H1 (cell line): Measurements from ENCODE around the gene RAB33A.

Source experiments
- CEBPB ChIP-seq: IDR thresholded peaks from 2 replicates; pipeline ENCODE4 v1.6.1; 2012; ENCODE audit warnings: low read depth, low read length
- CHD2 ChIP-seq: IDR thresholded peaks from 2 replicates; pipeline ENCODE4 v1.6.1; 2012; ENCODE audit warnings: low read length, improper control_type of control experiment
- CTCF ChIP-seq, 3 experiments: IDR thresholded peaks; 1 replicate in 2 of 3; 2 replicates in 1 of 3; pipeline versions ENCODE4 v1.5.1 to v1.6.1; 2011; ENCODE audit warnings: low read length in 3 of 3, mild to moderate bottlenecking in 3 of 3, inconsistent platforms in 2 of 3, low read depth in 1 of 3, moderate library complexity in 1 of 3; ENCODE audit not compliant: insufficient read depth in 1 of 3; ENCODE audit errors: control extremely low read depth in 1 of 3
- EZH2 ChIP-seq: fragments of 200-600 bp; sonication (generic); IDR thresholded peaks from 2 replicates; pipeline ENCODE4 v1.7.1; 2012; ENCODE audit warnings: low read depth, mild to moderate bottlenecking, moderate library complexity, low read length, inconsistent platforms; ENCODE audit not compliant: severe bottlenecking
- KDM5A ChIP-seq: fragments of 200-600 bp; IDR thresholded peaks from 2 replicates; pipeline ENCODE4 v1.7.1; 2012; ENCODE audit warnings: mild to moderate bottlenecking, low read length, inconsistent platforms, mixed read lengths
- SIN3A ChIP-seq, 2 experiments: IDR thresholded peaks in 1 of 2; conservative IDR thresholded peaks in 1 of 2; 2 replicates each; pipeline ENCODE4 v1.6.1; 2011 to 2012; ENCODE audit warnings: low read length in 2 of 2, improper control_type of control experiment in 1 of 2, low read depth in 1 of 2, mild to moderate bottlenecking in 1 of 2
- SIX5 ChIP-seq: IDR thresholded peaks from 2 replicates; pipeline ENCODE4 v1.6.1; 2011; ENCODE audit warnings: mild to moderate bottlenecking, low read depth, low read length
- TCF12 ChIP-seq: IDR thresholded peaks from 2 replicates; pipeline ENCODE4 v1.6.1; 2011; ENCODE audit warnings: low read depth, mild to moderate bottlenecking, low read length
- TEAD4 ChIP-seq: IDR thresholded peaks from 2 replicates; pipeline ENCODE4 v1.6.1; 2012; ENCODE audit warnings: low read depth, low read length, inconsistent platforms, mixed read lengths

GRCh38 chrX:130167040-130167439, 4.7 kb upstream of the RAB33A start:
- TF ChIP-seq KDM5A (no peak), TCF12 (no peak), EZH2 (no peak), CHD2 (no peak), SIX5 (no peak), TEAD4 (no peak), SIN3A (conservative IDR thresholded peaks at IDR 0.05 in 1 of 2, IDR thresholded peaks at IDR 0.05 in 1 of 2; ENCODE audit: low read depth in 1 of 2, low read length in 2 of 2) (no peak), CTCF (IDR thresholded peaks at IDR 0.05; ENCODE audit: control extremely low read depth in 1 of 3, insufficient read depth in 1 of 3, low read depth in 1 of 3, low read length in 3 of 3) (no peak), CEBPB (no peak)
